Neuronal stem cell (in vitro differentiated cells): Measurements from ENCODE around the gene SOD3.

Experiments used
- DNase-seq: peaks from one replicate; pipeline ENCODE4 v3.0.0-alpha.2; 2013; ENCODE audit warnings: low spot score
- H2AFZ ChIP-seq: one replicate; pipeline ENCODE4 v1.6.1; 2013; ENCODE audit warnings: mild to moderate bottlenecking, low read length, inconsistent platforms
- H2AK5ac ChIP-seq: 2 replicates; pipeline ENCODE4 v1.6.1; 2013; ENCODE audit warnings: low read depth, mild to moderate bottlenecking, inconsistent platforms, low read length, moderate library complexity, mixed read lengths
- H2BK120ac ChIP-seq: 2 replicates; pipeline ENCODE4 v1.6.1; 2013; ENCODE audit warnings: low read depth, mild to moderate bottlenecking, inconsistent platforms, low read length, moderate library complexity, mixed read lengths
- H2BK12ac ChIP-seq: one replicate; pipeline ENCODE4 v1.6.1; 2013; ENCODE audit warnings: low read length, inconsistent platforms
- H2BK15ac ChIP-seq: 2 replicates; pipeline ENCODE4 v1.6.1; 2013; ENCODE audit warnings: mild to moderate bottlenecking, low read length, inconsistent platforms, mixed read lengths
- H2BK5ac ChIP-seq: one replicate; pipeline ENCODE4 v1.6.1; 2013; ENCODE audit warnings: inconsistent platforms, mild to moderate bottlenecking, low read length, moderate library complexity
- H3K14ac ChIP-seq: one replicate; pipeline ENCODE4 v1.6.1; 2013; ENCODE audit warnings: low read length, inconsistent platforms
- H3K18ac ChIP-seq: 2 replicates; pipeline ENCODE4 v1.6.1; 2013; ENCODE audit warnings: low read length, inconsistent platforms
- H3K23ac ChIP-seq: 2 replicates; pipeline ENCODE4 v1.6.1; 2013; ENCODE audit warnings: low read depth, mild to moderate bottlenecking, mixed read lengths, low read length, inconsistent platforms; ENCODE audit not compliant: poor library complexity
- H3K27ac ChIP-seq: replicated peaks from 3 replicates; pipeline ENCODE4 v1.5.1; 2013; ENCODE audit warnings: low read length, inconsistent platforms
- H3K27me3 ChIP-seq, 3 experiments: 2 replicates each; pipeline ENCODE4 v1.6.1; 2013; ENCODE audit warnings: low read length in 3 of 3, mild to moderate bottlenecking in 2 of 3, inconsistent platforms in 1 of 3, low read depth in 1 of 3, mixed read lengths in 1 of 3, moderate library complexity in 1 of 3; ENCODE audit not compliant: control insufficient read depth in 3 of 3, insufficient read depth in 3 of 3
- H3K36me3 ChIP-seq, 2 donors: replicated peaks in 1 of 2; 2 replicates each; pipeline ENCODE4 v1.6.1; 2013; ENCODE audit warnings: low read length in 2 of 2; ENCODE audit not compliant: control insufficient read depth in 2 of 2, insufficient read depth in 2 of 2
- H3K4ac ChIP-seq: 2 replicates; pipeline ENCODE4 v1.6.1; 2013; ENCODE audit warnings: inconsistent platforms, mild to moderate bottlenecking, low read length, moderate library complexity
- H3K4me1 ChIP-seq, 2 donors: 1 replicate in 1 of 2; 2 replicates in 1 of 2; pipeline ENCODE4 v1.6.1; 2013; ENCODE audit warnings: low read length in 2 of 2, low read depth in 1 of 2; ENCODE audit not compliant: control insufficient read depth in 2 of 2, insufficient read depth in 1 of 2
- H3K4me2 ChIP-seq: one replicate; pipeline ENCODE4 v1.6.1; 2013; ENCODE audit warnings: mild to moderate bottlenecking, low read length, inconsistent platforms; ENCODE audit not compliant: insufficient read depth, poor library complexity, severe bottlenecking
- H3K4me3 ChIP-seq, 2 donors: 2 replicates each; pipeline ENCODE4 v1.5.1; 2013; ENCODE audit warnings: low read length in 2 of 2, mild to moderate bottlenecking in 2 of 2, inconsistent platforms in 1 of 2, moderate library complexity in 1 of 2
- H3K79me1 ChIP-seq: one replicate; pipeline ENCODE4 v1.6.1; 2013; ENCODE audit warnings: low read depth, mild to moderate bottlenecking, inconsistent platforms, low read length, moderate library complexity
- H3K9ac ChIP-seq: one replicate; pipeline ENCODE4 v1.6.1; 2013; ENCODE audit warnings: mild to moderate bottlenecking, low read depth, low read length, inconsistent platforms; ENCODE audit not compliant: poor library complexity
- H3K9me3 ChIP-seq, 2 donors: replicated peaks in 1 of 2; 2 replicates each; pipeline versions ENCODE3 to v1.6.1; 2013; ENCODE audit warnings: low read length in 2 of 2, mild to moderate bottlenecking in 2 of 2, inconsistent platforms in 1 of 2, low read depth in 1 of 2, mixed read lengths in 1 of 2, moderate library complexity in 1 of 2; ENCODE audit not compliant: control insufficient read depth in 2 of 2, insufficient read depth in 1 of 2
- H4K8ac ChIP-seq: one replicate; pipeline ENCODE4 v1.6.1; 2013; ENCODE audit warnings: low read depth, mild to moderate bottlenecking, inconsistent platforms, low read length, moderate library complexity
- H4K91ac ChIP-seq: one replicate; pipeline ENCODE4 v1.6.1; 2013; ENCODE audit warnings: low read length, low read depth, mild to moderate bottlenecking, inconsistent platforms; ENCODE audit not compliant: poor library complexity
- WGBS, 2 donors: extraction: QIAGEN DNeasy Blood & Tissue Kit; methylation state at CpG; one replicate each; pipeline ENCODE4 v1.1.7; 2013; ENCODE audit warnings: missing lambda C conversion rate in 2 of 2, mixed read lengths in 1 of 2; ENCODE audit not compliant: insufficient read length in 2 of 2, insufficient replicate concordance in 1 of 2; ENCODE audit errors: extremely low coverage in 2 of 2; 5-methylcytosine and 5-hydroxymethylcytosine counted together

The SOD3 gene

DNA sequence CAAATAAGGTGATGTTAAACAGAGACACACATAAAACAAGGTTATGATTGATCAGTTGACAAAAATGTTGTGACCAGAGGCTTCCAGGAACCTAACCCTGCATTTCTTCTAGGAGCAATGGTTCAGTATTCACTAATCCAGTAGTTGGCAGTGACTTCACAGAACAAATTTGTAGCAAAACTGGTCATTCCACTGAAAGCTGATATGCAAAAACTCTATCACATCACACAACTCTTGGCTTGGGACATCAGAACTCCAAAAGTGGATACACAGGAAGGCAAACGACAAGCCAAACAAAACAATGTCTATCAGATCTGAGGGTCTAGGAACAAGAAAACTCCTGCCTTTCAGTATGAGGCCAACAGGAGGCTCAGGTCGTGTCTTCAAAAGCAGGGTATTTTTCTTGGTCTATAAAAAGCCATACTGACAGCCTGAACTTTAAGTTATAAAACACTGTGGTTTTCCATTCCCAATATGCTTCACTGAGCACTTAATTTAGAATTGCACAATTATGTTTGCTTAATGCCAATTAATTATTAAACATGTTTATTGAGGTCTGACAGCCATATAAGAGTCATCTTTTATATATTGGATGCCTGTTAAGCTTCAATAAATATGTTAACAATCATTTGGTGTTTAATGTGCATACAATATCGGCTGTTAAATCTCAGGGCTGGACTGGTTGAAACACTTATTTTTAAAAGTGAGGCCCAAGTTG lies 45.6 kb downstream of the SOD3 start:
- Histone ChIP-seq H4K8ac (no peak overlapping the region), H2AK5ac (no peak overlapping the region), H3K4me1 (peaks cover 0 to 3% of the 10 kb centered on the region in 2 donors), H3K9ac (no peak overlapping the region), H2AFZ (no peak overlapping the region), H2BK12ac (no peak overlapping the region), H2BK120ac (no peak overlapping the region), H3K27me3 (no peaks in the 10 kb centered on the region), H3K79me1 (no peaks in the 10 kb centered on the region), H3K4me2 (no peak overlapping the region), H3K4me3 (no peak overlapping the region), H3K18ac (no peak overlapping the region), H3K9me3 (no peaks in the 10 kb centered on the region), H3K14ac (no peak overlapping the region), H2BK15ac (no peak overlapping the region), H4K91ac (no peak overlapping the region), H3K36me3 (no peaks in the 10 kb centered on the region), H3K27ac (no peak overlapping the region), H3K4ac (no peak overlapping the region), H3K23ac (no peak overlapping the region), H2BK5ac (no peak overlapping the region)
- WGBS, 2 donors = no CpG with 5 or more reads among the region's 3 CpGs
- DNase-seq = no peak

DNA sequence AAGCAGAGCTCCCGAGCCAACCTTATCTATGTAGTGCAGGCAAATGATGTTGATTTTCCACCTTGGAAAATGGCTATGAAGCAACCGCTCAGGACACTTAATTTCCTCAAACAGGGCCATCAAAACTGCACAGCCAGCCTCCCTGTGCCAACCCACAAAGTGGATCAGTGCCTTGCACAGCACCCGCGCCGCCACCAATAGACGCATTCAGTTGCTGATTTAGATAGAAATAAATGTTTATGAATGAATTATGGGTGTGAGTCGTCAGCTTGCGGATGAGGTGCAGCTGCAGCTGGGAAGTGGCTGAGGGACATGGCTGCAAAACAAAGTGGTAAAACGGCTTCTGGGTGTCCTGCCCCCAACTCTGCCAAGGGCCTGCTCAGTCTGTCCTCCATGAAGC lies 47.0 kb downstream of the SOD3 start:
- Histone ChIP-seq H2AK5ac (no peak overlapping the region), H3K4ac (no peak overlapping the region), H3K18ac (no peak overlapping the region), H3K14ac (no peak overlapping the region), H4K8ac (no peak overlapping the region), H2BK12ac (no peak overlapping the region), H3K9me3 (no peaks in the 10 kb centered on the region), H3K9ac (no peak overlapping the region), H3K23ac (no peak overlapping the region), H2BK15ac (no peak overlapping the region), H3K4me2 (no peak overlapping the region), H3K79me1 (no peaks in the 10 kb centered on the region), H3K36me3 (no peaks in the 10 kb centered on the region), H4K91ac (no peak overlapping the region), H3K4me3 (no peak overlapping the region), H3K27ac (no peak overlapping the region), H2BK5ac (no peak overlapping the region), H2BK120ac (no peak overlapping the region), H2AFZ (no peak overlapping the region), H3K27me3 (no peaks in the 10 kb centered on the region), H3K4me1 (peaks cover 0 to 3% of the 10 kb centered on the region in 2 donors)
- WGBS, 2 donors = no CpG with 5 or more reads among the region's 9 CpGs
- no peak for DNase-seq

GRCh38 chr4:24843096-24843495 lies 47.7 kb downstream of the SOD3 start:
- H3K14ac ChIP-seq = no peak overlapping the region
- H3K27ac ChIP-seq = no peak overlapping the region
- H3K4me3 ChIP-seq = no peak overlapping the region
- WGBS, 2 donors = no CpG with 5 or more reads among the region's 3 CpGs
- H2BK5ac ChIP-seq = no peak overlapping the region
- no peak overlapping the region for H2BK15ac ChIP-seq
- H2AK5ac ChIP-seq = no peak overlapping the region
- H3K23ac ChIP-seq = no peak overlapping the region
- H2AFZ ChIP-seq = no peak overlapping the region
- no peak overlapping the region for H4K8ac ChIP-seq
- no peak for DNase-seq
- H3K36me3 ChIP-seq = no peaks in the 10 kb centered on the region
- no peak overlapping the region for H2BK120ac ChIP-seq
- H3K79me1 ChIP-seq = no peaks in the 10 kb centered on the region
- H3K4me1 ChIP-seq = no peaks in the 10 kb centered on the region
- H3K4me2 ChIP-seq = no peak overlapping the region
- H3K9ac ChIP-seq = no peak overlapping the region
- no peak overlapping the region for H4K91ac ChIP-seq
- no peaks in the 10 kb centered on the region for H3K9me3 ChIP-seq
- H3K27me3 ChIP-seq = no peaks in the 10 kb centered on the region
- H3K4ac ChIP-seq = no peak overlapping the region
- H3K18ac ChIP-seq = no peak overlapping the region
- H2BK12ac ChIP-seq = no peak overlapping the region

DNA sequence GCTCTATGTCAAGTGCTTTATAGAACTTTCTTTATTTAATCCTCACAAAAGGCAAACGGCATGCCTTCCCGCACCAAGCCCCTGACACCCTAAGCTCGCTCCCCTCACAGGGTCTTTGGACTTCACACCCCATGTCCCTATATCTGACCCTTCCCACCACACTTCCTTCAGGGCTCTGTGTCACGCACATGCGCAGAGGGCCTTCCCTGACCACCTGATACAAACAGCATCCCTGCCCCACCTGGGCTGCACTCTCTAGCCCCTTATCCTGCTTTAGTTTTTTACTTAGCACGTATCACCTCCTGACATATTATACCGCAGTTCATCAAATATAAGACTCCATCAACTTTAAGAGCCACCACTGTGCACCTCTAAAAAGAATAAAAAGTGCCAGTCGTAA lies 49.8 kb downstream of the SOD3 start:
- Histone ChIP-seq H3K27ac (no peak overlapping the region), H2AFZ (no peak overlapping the region), H3K27me3 (no peaks in the 10 kb centered on the region), H4K91ac (no peak overlapping the region), H3K79me1 (no peaks in the 10 kb centered on the region), H2BK12ac (no peak overlapping the region), H4K8ac (no peak overlapping the region), H3K4me1 (no peaks in the 10 kb centered on the region), H3K18ac (no peak overlapping the region), H2BK5ac (no peak overlapping the region), H3K14ac (no peak overlapping the region), H3K9ac (no peak overlapping the region), H3K9me3 (no peaks in the 10 kb centered on the region), H2BK120ac (no peak overlapping the region), H3K23ac (no peak overlapping the region), H3K36me3 (no peaks in the 10 kb centered on the region), H2BK15ac (no peak overlapping the region), H3K4ac (no peak overlapping the region), H3K4me2 (no peak overlapping the region), H3K4me3 (no peak overlapping the region), H2AK5ac (no peak overlapping the region)
- WGBS, 2 donors = no CpG with 5 or more reads among the region's 8 CpGs
- no peak for DNase-seq
